SU-DHL-6 (cell line): ENCODE results near the gene TMEM30B.

Experiments used
- EZH2phosphoT487 ChIP-seq: fragments of 200-600 bp; sonication (generic), shearing (Covaris generic); conservative IDR thresholded peaks from 2 replicates; pipeline ENCODE4 v1.6.1; 2018; ENCODE audit warnings: mild to moderate bottlenecking, antibody characterized with exemption, low read length, moderate library complexity, mixed read lengths
- TF ChIP-seq, protein P1 (sequence below): fragments of 200-600 bp; sonication (generic); IDR thresholded peaks from one replicate; pipeline ENCODE4 v1.5.1; 2017; ENCODE audit warnings: antibody characterized with exemption, mild to moderate bottlenecking, low read length, moderate library complexity; ENCODE audit not compliant: insufficient read depth, poor library complexity, severe bottlenecking

DNA sequence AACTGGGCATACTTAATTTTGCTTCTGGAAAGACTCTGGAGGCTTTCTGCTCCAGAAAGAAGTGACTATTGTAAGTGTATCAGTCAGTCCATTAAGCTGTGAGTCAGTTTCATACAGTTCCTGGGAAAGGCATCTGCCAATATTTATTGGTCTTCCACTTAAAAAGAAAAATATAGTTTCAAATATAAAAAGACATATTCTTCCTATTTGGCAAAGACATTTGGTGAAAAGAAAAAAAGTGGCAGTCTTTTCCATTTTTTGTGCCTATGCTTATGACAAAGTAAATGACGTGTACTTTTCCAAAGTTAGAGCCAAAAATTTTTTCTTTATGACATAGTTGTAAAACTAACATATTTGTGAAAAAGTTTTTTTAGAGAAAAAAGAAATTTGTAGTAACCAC, 12.3 kb downstream of the TMEM30B start:
- TF ChIP-seq, protein P1, sequence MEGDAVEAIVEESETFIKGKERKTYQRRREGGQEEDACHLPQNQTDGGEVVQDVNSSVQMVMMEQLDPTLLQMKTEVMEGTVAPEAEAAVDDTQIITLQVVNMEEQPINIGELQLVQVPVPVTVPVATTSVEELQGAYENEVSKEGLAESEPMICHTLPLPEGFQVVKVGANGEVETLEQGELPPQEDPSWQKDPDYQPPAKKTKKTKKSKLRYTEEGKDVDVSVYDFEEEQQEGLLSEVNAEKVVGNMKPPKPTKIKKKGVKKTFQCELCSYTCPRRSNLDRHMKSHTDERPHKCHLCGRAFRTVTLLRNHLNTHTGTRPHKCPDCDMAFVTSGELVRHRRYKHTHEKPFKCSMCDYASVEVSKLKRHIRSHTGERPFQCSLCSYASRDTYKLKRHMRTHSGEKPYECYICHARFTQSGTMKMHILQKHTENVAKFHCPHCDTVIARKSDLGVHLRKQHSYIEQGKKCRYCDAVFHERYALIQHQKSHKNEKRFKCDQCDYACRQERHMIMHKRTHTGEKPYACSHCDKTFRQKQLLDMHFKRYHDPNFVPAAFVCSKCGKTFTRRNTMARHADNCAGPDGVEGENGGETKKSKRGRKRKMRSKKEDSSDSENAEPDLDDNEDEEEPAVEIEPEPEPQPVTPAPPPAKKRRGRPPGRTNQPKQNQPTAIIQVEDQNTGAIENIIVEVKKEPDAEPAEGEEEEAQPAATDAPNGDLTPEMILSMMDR = no peak
- TF ChIP-seq EZH2phosphoT487 = no peak
